Mesodermal cell (in vitro differentiated cells): ENCODE results near the gene SS18.

Experiments
- H3K27ac ChIP-seq: 2 replicates; pipeline ENCODE4 v1.7.0; 2013; ENCODE audit warnings: mild to moderate bottlenecking, low read depth, low read length, moderate library complexity; ENCODE audit not compliant: severe bottlenecking
- H3K36me3 ChIP-seq: 2 replicates; pipeline ENCODE4 v1.7.1; 2013; ENCODE audit warnings: mild to moderate bottlenecking, low read length, moderate library complexity; ENCODE audit not compliant: control insufficient read depth, insufficient read depth
- H3K4me1 ChIP-seq: one replicate; pipeline ENCODE4 v1.7.1; 2013; ENCODE audit warnings: mild to moderate bottlenecking, low read length; ENCODE audit not compliant: insufficient read depth, control insufficient read depth, poor library complexity, severe bottlenecking
- H3K4me3 ChIP-seq: 2 replicates; pipeline ENCODE4 v1.7.0; 2013; ENCODE audit warnings: low read length, control low read depth, mild to moderate bottlenecking; ENCODE audit not compliant: insufficient read depth, poor library complexity, severe bottlenecking; ENCODE audit errors: extremely low read depth
- H3K9me3 ChIP-seq: 2 replicates; pipeline ENCODE4 v1.7.1; 2013; ENCODE audit warnings: mild to moderate bottlenecking, low read length, moderate library complexity; ENCODE audit not compliant: control insufficient read depth
- WGBS, 2 experiments: methylation state at CpG; one replicate each; pipeline ENCODE4 v1.1.5; 2013; ENCODE audit warnings: missing lambda C conversion rate in 2 of 2; ENCODE audit not compliant: insufficient coverage in 2 of 2; 5-methylcytosine and 5-hydroxymethylcytosine counted together

The SS18 gene

DNA sequence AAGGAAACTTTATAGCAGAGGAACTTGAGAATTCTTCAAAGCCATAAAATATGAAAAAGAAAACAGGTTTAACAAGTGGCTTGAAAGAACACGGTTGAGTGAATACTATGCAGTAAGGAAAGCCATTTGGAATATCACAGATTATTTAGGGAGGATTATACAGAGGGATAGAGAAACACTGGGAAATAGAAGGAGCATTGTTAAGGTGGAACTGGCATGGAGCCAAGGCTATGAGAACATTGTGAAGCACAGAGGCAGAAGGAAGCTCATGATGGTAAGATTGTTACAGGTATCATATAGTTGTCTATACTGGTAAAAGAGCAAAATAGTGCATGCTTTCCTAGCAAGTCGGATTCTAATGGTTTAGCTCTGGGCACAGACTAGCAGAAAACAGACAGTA lies 87.1 kb downstream of the SS18 start:
- H3K36me3 ChIP-seq, result no peaks in the 10 kb centered on the region
- H3K27ac ChIP-seq, result no peak overlapping the region
- H3K4me1 ChIP-seq, result no peaks in the 10 kb centered on the region
- 78 to 88% methylated on average over 2 of the region's 2 CpGs for WGBS, 2 experiments
- no peaks in the 10 kb centered on the region for H3K9me3 ChIP-seq
- H3K4me3 ChIP-seq, result no peak overlapping the region

DNA sequence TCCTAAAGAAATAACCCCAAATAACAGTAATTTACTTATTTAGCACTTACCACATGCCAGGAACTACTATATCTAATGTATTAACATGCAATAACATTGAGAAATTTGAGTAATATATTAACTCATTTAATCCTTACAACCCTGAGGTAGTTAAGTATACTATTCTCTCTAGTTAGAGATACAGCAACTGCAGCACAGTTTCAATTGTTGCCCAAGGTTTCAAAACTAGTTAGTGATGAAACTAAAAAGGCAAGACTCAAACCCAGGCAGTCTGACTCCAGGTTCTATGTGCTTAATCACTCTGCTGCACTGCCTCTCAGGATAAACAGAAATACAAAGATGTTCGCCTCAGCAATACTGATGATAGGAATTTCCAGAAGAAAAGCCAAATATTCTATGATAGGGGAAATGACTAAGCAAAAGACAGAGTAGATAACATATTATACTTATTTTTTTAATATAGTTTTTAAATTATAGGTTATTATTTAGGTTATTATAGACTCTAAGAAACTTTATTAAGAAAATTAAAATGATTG lies 88.0 kb downstream of the SS18 start:
- Histone ChIP-seq H3K36me3 (no peaks in the 10 kb centered on the region), H3K4me3 (no peak overlapping the region), H3K4me1 (no peaks in the 10 kb centered on the region), H3K9me3 (no peaks in the 10 kb centered on the region), H3K27ac (no peak overlapping the region)
- no CpG with 5 or more reads among the region's 1 CpG for WGBS, 2 experiments

DNA sequence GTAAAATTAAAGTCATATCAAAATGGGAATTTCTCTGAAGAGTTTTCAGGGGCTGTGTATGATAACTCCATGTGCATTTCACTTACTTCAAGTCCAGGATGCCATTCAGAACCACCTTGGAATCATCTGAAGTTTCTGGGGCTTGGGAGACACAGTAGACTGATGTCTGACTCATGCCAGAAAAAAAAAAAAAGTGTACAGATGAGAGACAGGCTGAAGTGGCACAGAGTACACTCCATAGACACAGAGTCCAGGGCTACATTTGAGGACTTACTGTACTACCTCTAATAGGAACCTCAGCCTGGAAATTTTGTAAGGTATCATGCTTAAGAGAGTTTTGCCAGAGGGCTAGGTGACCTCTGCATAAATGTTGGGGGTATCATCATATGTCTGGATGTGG lies 92.0 kb downstream of the SS18 start:
- H3K4me3 ChIP-seq, result no peak overlapping the region
- H3K9me3 ChIP-seq, result no peaks in the 10 kb centered on the region
- no peak overlapping the region for H3K27ac ChIP-seq
- H3K4me1 ChIP-seq, result no peaks in the 10 kb centered on the region
- no peaks in the 10 kb centered on the region for H3K36me3 ChIP-seq

DNA sequence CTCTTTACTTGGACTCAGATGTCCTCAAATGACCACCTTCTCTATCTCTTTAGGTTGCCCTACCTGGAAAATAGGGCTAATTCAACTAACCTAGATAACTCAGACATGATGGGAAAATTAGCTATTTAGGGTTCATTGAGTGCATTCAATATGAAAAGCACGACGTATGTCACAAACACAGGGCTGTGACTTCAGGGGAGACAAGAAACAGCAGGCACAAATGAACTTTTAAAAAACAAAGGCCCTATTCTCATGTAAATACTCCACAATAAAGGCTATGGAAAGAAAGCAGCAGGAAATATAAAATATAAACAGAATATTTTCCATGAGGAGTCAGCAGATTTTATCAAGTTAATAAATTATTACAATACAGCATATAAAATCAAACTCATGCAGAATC lies 97.8 kb downstream of the SS18 start:
- WGBS, 2 experiments, result no CpG with 5 or more reads among the region's 2 CpGs
- no peaks in the 10 kb centered on the region for H3K9me3 ChIP-seq
- no peak overlapping the region for H3K27ac ChIP-seq
- H3K4me1 ChIP-seq, result no peaks in the 10 kb centered on the region
- no peak overlapping the region for H3K4me3 ChIP-seq
- no peaks in the 10 kb centered on the region for H3K36me3 ChIP-seq

DNA sequence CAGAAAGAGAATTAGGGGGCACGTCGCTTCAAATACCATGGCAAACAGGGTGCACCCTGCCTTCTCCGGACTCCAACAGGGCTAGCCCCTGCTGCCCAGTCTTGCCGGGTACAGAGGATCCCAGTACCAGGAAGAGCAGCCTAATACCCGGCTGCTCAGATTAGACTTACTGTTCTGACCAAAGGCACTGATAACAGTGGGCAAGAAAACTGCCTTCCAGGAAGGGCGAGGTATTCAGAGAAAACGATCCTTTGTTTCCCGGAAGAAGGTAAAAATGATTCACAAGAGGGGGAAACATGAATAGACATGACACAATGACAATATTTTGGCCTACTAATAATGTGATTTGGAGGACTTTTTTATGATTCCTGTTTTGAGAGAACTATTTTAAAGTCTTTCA lies 99.9 kb downstream of the SS18 start:
- H3K9me3 ChIP-seq, result no peaks in the 10 kb centered on the region
- no peak overlapping the region for H3K4me3 ChIP-seq
- no peaks in the 10 kb centered on the region for H3K4me1 ChIP-seq
- H3K36me3 ChIP-seq, result no peaks in the 10 kb centered on the region
- no peak overlapping the region for H3K27ac ChIP-seq
- WGBS, 2 experiments, result 92 to 93% methylated on average over 6 to 8 of the region's 8 CpGs

DNA sequence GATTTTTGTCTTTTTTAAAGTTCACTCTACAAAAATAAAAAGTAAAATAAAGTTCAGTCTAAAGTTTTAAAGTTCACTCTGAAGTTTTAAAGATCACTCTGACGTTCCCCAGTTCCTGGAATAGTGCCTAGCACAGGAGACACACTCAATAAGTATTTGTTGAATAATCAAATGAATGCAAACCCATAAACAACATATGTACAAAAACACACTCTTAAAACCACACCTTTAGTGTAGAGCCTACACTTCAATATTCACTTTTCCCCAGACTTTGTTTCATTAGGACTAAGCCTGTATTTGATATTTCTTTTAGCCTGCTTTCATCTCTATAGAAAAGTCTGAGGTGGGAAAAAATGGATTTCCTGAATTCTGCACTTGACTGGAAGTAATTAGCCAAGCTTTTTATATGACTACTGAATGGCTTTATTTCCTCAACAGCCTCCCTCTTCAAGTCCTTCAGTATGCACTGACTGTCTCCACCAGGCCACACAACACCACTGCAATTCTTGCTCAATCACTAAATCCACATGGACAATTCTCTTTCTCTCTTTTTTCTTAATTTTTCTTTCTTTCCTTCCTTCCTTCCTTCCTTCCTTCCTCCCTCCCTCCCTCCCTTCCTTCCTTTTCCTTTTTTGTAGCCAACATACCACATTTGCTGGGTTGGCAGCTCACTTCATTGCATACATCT lies 104.6 kb downstream of the SS18 start:
- Histone ChIP-seq H3K4me3 (no peak overlapping the region), H3K27ac (no peak overlapping the region), H3K9me3 (no peaks in the 10 kb centered on the region), H3K4me1 (no peaks in the 10 kb centered on the region), H3K36me3 (no peaks in the 10 kb centered on the region)
- WGBS, 2 experiments, result no CpG with 5 or more reads among the region's 1 CpG

DNA sequence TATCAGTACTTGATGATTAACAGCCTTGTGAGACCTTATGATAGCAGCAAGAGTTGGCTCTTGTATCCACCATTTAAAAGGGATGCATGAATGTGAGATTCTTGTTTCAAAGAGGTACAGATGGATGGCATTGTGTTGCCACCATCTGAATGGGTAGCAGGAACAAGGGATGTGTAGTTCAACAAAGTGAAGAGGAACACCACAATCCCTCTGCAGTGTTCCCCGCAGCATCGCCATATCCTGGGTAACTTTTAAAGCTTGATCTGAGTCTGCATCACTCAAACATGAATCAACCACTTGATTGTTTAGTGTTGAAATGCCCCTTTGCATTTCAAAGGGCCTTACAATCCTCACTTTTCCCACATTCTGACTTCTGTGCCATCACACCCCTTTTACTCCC lies 106.7 kb downstream of the SS18 start:
- 80 to 90% methylated on average over 2 of the region's 2 CpGs for WGBS, 2 experiments

DNA sequence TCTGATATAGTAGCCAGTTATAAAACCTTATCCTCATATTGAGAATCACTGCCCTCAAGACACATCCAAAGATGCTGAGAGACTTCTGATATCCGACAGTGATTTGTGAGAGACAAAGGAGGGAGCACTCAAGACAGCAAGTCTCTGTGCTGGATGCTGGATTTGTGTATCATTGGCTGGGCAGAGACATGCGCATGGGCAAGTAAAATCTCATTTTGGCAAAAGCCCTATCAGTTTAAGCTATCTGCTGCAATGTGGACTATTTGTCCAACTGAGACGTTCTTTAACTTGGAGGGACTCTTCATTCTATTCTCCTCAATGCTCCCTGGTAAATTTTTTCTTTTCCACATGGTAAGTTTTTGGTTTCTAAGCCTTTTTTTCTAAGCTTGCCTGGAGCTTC lies 107.5 kb downstream of the SS18 start:
- Histone ChIP-seq H3K36me3 (no peaks in the 10 kb centered on the region), H3K9me3 (no peaks in the 10 kb centered on the region), H3K27ac (no peak overlapping the region), H3K4me3 (no peak overlapping the region), H3K4me1 (no peaks in the 10 kb centered on the region)
- WGBS, 2 experiments, result 75 to 85% methylated on average over 2 of the region's 3 CpGs

More for the DNA sequence above, 106.7 kb downstream of the SS18 start:
- Histone ChIP-seq H3K4me3 (no peak overlapping the region), H3K27ac (no peak overlapping the region), H3K36me3 (no peaks in the 10 kb centered on the region), H3K4me1 (no peaks in the 10 kb centered on the region), H3K9me3 (no peaks in the 10 kb centered on the region)

DNA sequence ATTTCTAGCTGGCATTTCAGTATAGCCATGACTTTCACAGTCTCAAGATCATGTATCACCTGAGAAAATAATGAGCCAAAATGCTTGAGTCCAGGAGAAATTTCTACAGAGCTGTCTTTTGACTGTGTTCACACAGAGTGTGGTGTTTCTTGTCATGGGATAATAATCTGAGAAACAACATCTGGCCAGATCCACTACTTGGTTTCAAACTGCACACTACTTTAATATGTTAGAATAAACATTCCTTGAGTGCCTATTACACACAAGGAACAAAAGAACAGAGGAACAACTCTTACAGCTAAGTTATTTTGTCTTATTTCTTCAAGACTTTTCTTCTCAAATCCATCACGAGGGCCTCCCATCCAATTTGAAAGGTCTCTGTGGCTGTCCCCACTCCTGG lies 108.3 kb downstream of the SS18 start:
- WGBS, 2 experiments, result 67 to 78% methylated on average over 1 of the region's 1 CpG
- Histone ChIP-seq H3K4me3 (no peak overlapping the region), H3K36me3 (no peaks in the 10 kb centered on the region), H3K27ac (no peak overlapping the region), H3K4me1 (no peaks in the 10 kb centered on the region), H3K9me3 (no peaks in the 10 kb centered on the region)

DNA sequence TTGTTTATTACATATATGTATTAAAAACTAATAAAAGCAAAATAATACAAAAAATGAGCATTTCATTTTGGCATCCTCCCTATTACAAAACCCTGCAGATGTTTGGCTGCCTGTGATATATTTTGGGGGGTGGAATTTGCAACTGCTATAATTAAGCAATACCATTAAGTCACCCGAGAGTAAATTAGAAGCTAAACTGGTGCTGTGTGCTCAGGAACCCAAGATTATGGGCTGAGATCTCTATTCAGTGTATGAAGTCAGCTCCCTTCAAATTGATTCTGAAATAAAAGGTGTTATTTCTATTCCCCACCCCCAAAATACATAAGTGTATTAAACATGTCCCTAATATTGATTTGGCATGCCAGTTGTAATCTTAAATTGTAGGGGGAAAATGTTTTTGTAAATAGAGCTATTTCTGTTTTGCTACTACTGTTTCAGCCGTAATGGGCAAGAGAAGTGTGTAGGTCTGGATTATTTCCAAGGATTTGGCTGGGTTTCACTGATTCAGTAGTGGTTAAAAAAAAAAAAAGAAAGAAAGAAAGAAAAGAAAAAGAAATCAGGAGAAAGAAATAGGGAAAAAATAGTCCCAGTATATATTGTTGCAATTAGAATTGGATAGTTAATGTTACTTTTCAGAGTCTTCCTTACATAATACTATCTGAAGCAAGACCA lies 110.9 kb downstream of the SS18 start:
- no peaks in the 10 kb centered on the region for H3K4me1 ChIP-seq
- 100% methylated on average over 1 of the region's 2 CpGs for WGBS, 2 experiments
- no peak overlapping the region for H3K27ac ChIP-seq
- H3K36me3 ChIP-seq, result no peaks in the 10 kb centered on the region
- H3K9me3 ChIP-seq, result no peaks in the 10 kb centered on the region
- H3K4me3 ChIP-seq, result no peak overlapping the region

DNA sequence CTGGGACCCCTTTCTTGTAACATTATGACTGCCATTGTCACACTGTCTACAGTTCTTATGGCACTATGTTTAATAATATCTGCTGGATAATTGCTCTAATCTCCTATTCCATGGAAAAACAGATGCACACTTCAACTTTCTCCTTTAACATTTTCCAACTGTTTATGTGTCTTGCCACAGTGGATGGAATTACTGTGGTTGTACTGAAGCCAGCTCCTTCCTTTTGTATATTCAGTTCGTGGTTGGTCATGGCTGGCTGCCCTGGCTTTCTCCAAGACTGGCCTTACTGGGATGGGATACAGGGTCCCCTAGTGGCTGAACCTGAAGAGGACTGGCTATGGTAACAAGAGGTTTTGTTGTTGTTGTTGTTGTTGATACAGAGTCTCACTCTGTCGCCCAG lies 113.9 kb downstream of the SS18 start:
- Histone ChIP-seq H3K36me3 (no peaks in the 10 kb centered on the region), H3K4me1 (no peaks in the 10 kb centered on the region), H3K4me3 (no peak overlapping the region), H3K27ac (no peak overlapping the region), H3K9me3 (no peaks in the 10 kb centered on the region)
- WGBS, 2 experiments, result 90 to 100% methylated on average over 2 of the region's 2 CpGs
